Lung (tissue), 12 donors: ENCODE data around the gene SRCIN1. TPM values are rescaled to one million over a fixed set of nuclear protein-coding genes. Genes with fewer than 3 reads are reported as not detected.
"Not testable (repeated sequence)": the region's sequence is repeated elsewhere in the genome, so short reads cannot be mapped to it uniquely, and the experiment has no call there.

Experiments
- ATAC-seq: fragments of 200-7000 bp; cut with Tn5 transposase; one replicate; pipeline ENCODE4 v1.9.1; 2020; ENCODE audit warnings: moderate number of reproducible peaks; ENCODE audit not compliant: insufficient read depth, low FRiP score
- DNase-seq, 3 donors: peaks; one replicate each; pipeline ENCODE4 v3.0.0-alpha.2; 2013 to 2017
- H3K27ac ChIP-seq, 2 donors: one replicate each; pipeline ENCODE4 v1.5.1; 2013; ENCODE audit warnings: mild to moderate bottlenecking in 2 of 2, moderate library complexity in 2 of 2, control low read depth in 1 of 2, inconsistent platforms in 1 of 2, low read depth in 1 of 2, low read length in 1 of 2
- H3K27me3 ChIP-seq, 3 donors: one replicate each; pipeline ENCODE4 v1.5.1; 2013; ENCODE audit warnings: low read length in 2 of 3; ENCODE audit not compliant: control insufficient read depth in 3 of 3, insufficient read depth in 3 of 3
- H3K36me3 ChIP-seq, 4 donors: one replicate each; pipeline ENCODE4 v1.5.1; 2013; ENCODE audit warnings: low read length in 4 of 4, mild to moderate bottlenecking in 1 of 4, moderate library complexity in 1 of 4; ENCODE audit not compliant: control insufficient read depth in 4 of 4, insufficient read depth in 4 of 4
- H3K4me1 ChIP-seq, 5 donors: one replicate each; pipeline ENCODE4 v1.5.1; 2013; ENCODE audit warnings: low read length in 5 of 5, mild to moderate bottlenecking in 2 of 5, moderate library complexity in 1 of 5; ENCODE audit not compliant: control insufficient read depth in 5 of 5, insufficient read depth in 5 of 5
- H3K4me3 ChIP-seq: one replicate; pipeline ENCODE4 v1.5.1; 2013; ENCODE audit warnings: mild to moderate bottlenecking, control low read depth, moderate library complexity
- H3K9ac ChIP-seq, 2 donors: one replicate each; pipeline ENCODE4 v1.5.1; 2013; ENCODE audit warnings: low read length in 2 of 2, control low read depth in 1 of 2; ENCODE audit not compliant: insufficient read depth in 1 of 2
- H3K9me3 ChIP-seq, 4 donors: one replicate each; pipeline ENCODE4 v1.5.1; 2013; ENCODE audit warnings: low read length in 3 of 4, mild to moderate bottlenecking in 1 of 4, moderate library complexity in 1 of 4; ENCODE audit not compliant: control insufficient read depth in 4 of 4, insufficient read depth in 3 of 4
- CTCF ChIP-seq: IDR thresholded peaks from 2 replicates; pipeline ENCODE4 v1.5.1; 2012; ENCODE audit warnings: mild to moderate bottlenecking; ENCODE audit errors: control extremely low read depth, extremely low read depth
- WGBS, 2 donors: extraction: QIAGEN DNeasy Blood & Tissue Kit; methylation state at CpG; one replicate each; pipeline ENCODE4 v1.1.7; 2013; 5-methylcytosine and 5-hydroxymethylcytosine counted together
- polyA plus RNA-seq, 2 donors: library from polyadenylated mRNA; stranded (reverse); fragments of 200-250 nt; gene quantifications; one replicate each; pipeline ENCODE4 v1.2.1, GENCODE V29; 2013
- total RNA-seq, 2 donors: library from RNA; depleted of rRNA in 1 of 2; stranded (reverse); fragments of >200 nt in 1 of 2; gene quantifications; one replicate each; pipeline ENCODE4 v1.2.1, GENCODE V29; 2014 to 2021
- donor health status: control.
- donor health status: control.
- donor health status: Bipolar disorder and iron deficiency.
- donor health status: healthy.
- donor health status: DM: yes; HTN: yes; CAD: no.

SRCIN1 gene
- total and polyA plus RNA-seq, 4 donors = 1.5 to 15.0 (median 2.5) TPM

GRCh38 chr17:38498353-38498752 is 107.4 kb downstream of the SRCIN1 start:
- TF ChIP-seq CTCF = no peak

GRCh38 chr17:38497656-38498055 is 108.1 kb downstream of the SRCIN1 start:
- not testable (repeated sequence) for H3K27me3 ChIP-seq, H3K9me3 ChIP-seq, H3K9ac ChIP-seq, H3K4me1 ChIP-seq, DNase-seq, H3K4me3 ChIP-seq, ATAC-seq, H3K27ac ChIP-seq
- H3K36me3 ChIP-seq = peaks cover 2 to 28% (median 11%) of the 10 kb centered on the region in 4 donors
- 92 to 98% methylated on average over 10 of the region's 10 CpGs for WGBS, 2 donors

More at GRCh38 chr17:38498353-38498752, 107.4 kb downstream of the SRCIN1 start:
- DNase-seq (no peak), ATAC-seq (no peak)
- Histone ChIP-seq H3K27me3 (no peaks in the 10 kb centered on the region), H3K9ac (no peak overlapping the region), H3K36me3 (peaks cover 0 to 27% (median 11%) of the 10 kb centered on the region in 4 donors), H3K9me3 (peaks cover 0 to 6% (median under 1%) of the 10 kb centered on the region in 4 donors), H3K27ac (no peak overlapping the region), H3K4me3 (no peak overlapping the region), H3K4me1 (no peaks in the 10 kb centered on the region)
- WGBS, 2 donors = 89 to 91% methylated on average over 13 to 14 of the region's 14 CpGs

- H3K27ac ChIP-seq, H3K27me3 ChIP-seq, ATAC-seq, DNase-seq, H3K9ac ChIP-seq, H3K4me1 ChIP-seq, H3K4me3 ChIP-seq, H3K9me3 ChIP-seq: not testable (repeated sequence)
- 93 to 94% methylated on average over 16 of the region's 16 CpGs for WGBS, 2 donors
- H3K36me3 ChIP-seq = peaks cover 5 to 32% (median 10%) of the 10 kb centered on the region in 4 donors
Measured at GRCh38 chr17:38494152-38494551, 111.6 kb downstream of the SRCIN1 start.

DNA sequence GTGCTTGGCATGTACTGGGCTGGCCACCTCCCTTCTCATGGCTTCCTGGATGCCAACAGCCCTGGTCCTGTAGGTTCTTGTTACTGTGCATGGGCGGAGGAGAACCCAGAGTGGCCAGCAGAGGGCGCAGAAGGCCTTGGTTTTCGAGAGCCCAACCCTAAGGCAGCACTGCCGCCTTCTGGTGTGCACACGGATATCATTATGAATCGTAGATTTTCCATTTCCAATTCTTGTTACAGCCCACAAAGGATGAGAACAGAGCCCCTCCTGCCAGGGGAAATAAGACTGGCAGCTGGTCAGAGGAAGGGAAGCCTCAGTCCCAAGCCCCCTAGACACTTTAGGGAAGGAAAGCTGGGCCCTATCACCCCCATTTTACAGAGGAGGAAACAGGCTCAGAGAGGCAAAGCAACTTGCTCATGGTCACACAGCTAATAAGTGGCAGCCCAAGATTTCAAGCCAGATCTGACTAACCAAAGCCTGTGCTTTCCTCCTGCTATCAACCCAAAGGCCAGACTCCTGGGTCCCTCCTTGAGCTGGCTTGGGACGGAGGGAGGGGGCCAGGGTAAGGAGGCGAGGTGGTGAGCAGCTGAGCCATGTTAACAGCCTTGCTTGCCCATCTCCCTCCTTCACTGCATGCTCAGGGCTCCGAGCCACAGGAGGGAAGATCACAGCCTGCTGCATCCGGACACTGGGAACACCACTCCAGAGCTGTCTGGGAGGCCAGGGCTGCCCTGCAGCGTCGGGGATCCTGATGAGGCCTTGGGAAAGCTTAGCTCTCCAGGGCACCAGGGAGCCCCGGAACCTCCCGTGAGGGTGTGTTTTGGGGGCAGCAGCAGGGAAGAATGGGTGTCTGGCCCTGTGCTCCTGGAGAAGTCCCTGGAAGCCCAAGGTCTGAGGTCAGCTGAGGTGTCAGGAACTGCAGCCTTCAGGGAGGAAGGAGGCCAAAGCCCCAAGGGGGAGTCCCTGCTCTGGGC is 113.4 kb downstream of the SRCIN1 start:
- peak; percentile 70 for TF ChIP-seq CTCF
- WGBS, 2 donors = 54 to 56% methylated on average over 14 of the region's 14 CpGs
- H3K9ac ChIP-seq, H3K4me3 ChIP-seq, ATAC-seq, H3K27ac ChIP-seq, H3K4me1 ChIP-seq, H3K9me3 ChIP-seq, H3K27me3 ChIP-seq: not testable (repeated sequence)
- peaks cover 5 to 21% (median 9%) of the 10 kb centered on the region in 4 donors for H3K36me3 ChIP-seq
- peak; percentile 85 to 89 (median 89) for DNase-seq

DNA sequence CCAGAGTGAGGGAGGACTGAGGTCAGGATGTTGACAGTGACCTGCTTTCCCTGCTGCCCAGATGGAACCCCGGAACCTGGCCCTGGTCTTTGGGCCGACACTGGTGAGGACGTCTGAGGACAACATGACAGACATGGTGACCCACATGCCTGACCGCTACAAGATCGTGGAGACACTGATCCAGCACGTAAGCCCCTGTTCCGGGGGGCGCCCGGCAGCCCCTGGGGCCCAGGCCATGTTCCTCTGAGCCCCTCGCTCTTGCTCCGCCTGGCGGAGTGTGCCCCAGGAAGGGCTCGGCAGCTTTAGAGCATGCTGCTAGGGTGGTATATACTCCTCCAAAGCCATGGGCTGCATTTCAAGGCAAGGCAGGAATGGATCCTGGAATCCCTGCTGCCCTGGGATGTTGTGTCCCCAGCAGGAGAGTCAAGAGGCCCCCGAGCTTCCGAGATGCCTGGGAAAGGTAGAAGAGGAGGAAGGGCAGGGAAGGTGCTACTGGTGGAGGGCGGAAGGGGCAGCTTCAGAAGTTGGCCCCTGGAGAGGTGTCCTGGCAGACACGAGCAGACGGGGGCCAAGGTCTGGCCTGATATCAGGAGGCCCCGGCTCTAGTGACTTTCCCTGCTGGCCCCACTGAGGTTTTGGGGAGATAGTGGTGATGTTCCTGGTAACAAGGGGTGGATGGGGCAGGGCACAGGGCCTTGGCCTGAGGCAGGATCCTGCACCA is 114.2 kb downstream of the SRCIN1 start:
- WGBS, 2 donors = 94 to 95% methylated on average over 19 of the region's 19 CpGs
- not testable (repeated sequence) for H3K4me3 ChIP-seq, ATAC-seq, H3K27me3 ChIP-seq, H3K9ac ChIP-seq, H3K27ac ChIP-seq, H3K4me1 ChIP-seq, DNase-seq, H3K9me3 ChIP-seq
- H3K36me3 ChIP-seq = peaks cover 5 to 22% (median 9%) of the 10 kb centered on the region in 4 donors

GRCh38 chr17:38489774-38490173 is 116.0 kb downstream of the SRCIN1 start:
- 87 to 91% methylated on average over 17 of the region's 17 CpGs for WGBS, 2 donors
- H3K27ac ChIP-seq, ATAC-seq, H3K27me3 ChIP-seq, H3K9ac ChIP-seq, DNase-seq, H3K4me1 ChIP-seq, H3K4me3 ChIP-seq, H3K9me3 ChIP-seq: not testable (repeated sequence)
- H3K36me3 ChIP-seq = peaks cover 5 to 23% (median 8%) of the 10 kb centered on the region in 4 donors
